Measurements from ENCODE around the gene MTMR12.
"Not testable (repeated sequence)": the region's sequence is repeated elsewhere in the genome, so short reads cannot be mapped to it uniquely, and the experiment has no call there.

MTMR12 gene

DNA sequence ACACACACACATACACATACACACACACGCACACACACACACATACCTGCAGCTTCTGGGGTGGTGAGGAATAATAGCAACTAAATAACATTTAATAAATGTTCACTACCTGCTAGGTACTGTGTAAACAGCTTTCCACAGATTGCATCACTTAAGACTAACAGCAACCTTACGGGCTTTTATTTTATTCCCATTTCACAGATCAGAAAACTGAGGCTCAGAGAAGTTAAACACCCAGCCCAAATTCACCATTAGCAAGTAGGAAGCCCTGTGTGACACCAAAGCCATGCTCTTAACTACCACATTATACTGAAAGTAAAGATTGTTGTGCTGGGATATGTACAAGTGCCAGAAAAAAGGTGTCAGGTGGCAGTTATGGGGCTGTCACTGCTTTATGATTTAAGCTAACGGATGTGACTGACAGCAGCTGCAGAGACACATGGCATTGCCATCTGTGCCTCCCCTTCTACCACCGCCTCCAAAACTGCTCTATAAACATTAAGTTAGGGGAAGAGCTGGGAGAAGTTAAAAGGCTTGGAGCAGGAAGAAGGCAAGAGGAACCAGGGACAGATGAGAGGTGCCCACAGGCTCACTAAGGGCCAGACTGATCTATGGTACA lies 13.6 kb downstream of the MTMR12 start:
- DNase-seq (ENCODE audit: low read depth in 2 of 2) = no peak

GRCh38 chr5:32298059-32298415 lies 14.7 kb downstream of the MTMR12 start:
- DNase-seq (ENCODE audit: low read depth in 2 of 2) = no peak

DNA sequence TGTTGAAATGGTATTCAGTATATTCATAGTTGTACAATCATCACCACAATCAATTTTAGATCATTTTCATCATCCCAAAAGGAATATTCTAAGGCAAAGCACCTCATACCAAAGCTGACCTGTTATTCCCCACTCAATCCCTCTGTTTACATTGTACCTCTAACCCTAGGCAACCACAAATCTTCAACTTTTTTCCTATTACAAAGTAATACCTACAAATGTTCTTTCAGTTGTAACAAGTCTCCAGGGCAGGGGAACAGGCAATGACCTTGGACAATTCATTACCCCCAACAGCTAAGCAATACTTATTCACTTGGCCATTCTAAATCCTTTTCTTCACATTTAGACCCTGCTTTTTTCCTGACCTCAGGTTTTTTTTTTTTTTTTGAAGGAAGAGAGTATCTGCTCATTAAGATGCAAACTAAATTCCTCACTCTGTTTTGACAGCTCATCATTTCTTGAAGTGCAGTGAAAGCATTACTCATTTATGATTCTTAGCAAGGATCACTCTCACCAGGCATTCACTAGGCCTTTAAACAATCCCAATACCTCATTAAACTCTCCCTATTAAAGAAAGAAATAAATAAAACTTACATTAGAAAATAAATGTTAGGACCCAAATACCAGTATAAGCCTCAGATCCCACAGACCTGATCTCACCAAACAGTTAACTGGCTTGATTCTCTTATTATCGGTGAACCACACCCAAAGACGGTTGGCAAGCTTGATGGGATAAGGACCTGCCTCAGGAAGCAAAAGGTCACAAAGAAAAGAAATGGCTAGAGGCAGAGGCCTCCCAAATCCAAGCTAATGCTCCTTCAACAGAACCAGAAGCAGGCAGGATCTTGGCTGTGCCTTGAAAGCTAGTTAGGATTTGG lies 15.3 kb downstream of the MTMR12 start:
- DNase-seq (ENCODE audit: low read depth in 2 of 2) = no peak

GRCh38 chr5:32295966-32296772 lies 16.6 kb downstream of the MTMR12 start:
- DNase-seq (ENCODE audit: low read depth in 2 of 2) = not testable (repeated sequence)

DNA sequence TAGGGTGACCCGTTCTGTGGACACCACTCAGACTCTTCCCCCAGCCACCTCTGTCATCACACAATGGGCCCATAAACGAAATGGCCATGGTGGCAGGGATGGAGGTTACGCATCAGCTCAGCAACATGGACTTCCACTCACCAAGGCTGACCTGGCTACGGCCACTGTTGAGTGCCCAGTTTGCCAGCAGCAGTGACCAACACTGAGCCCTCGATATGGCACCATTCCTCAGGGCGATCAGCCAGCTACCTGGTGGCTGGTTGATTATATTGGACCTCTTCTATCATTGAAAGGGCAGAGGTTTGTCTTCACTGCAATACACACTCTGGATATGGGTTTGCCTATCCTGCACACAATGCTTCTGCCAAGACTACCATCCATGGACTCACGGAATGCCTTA lies 21.1 kb downstream of the MTMR12 start:
- DNase-seq (ENCODE audit: low read depth in 2 of 2) = no peak

GRCh38 chr5:32290922-32291321 lies 21.8 kb downstream of the MTMR12 start:
- no peak for DNase-seq (ENCODE audit: low read depth in 2 of 2)

DNA sequence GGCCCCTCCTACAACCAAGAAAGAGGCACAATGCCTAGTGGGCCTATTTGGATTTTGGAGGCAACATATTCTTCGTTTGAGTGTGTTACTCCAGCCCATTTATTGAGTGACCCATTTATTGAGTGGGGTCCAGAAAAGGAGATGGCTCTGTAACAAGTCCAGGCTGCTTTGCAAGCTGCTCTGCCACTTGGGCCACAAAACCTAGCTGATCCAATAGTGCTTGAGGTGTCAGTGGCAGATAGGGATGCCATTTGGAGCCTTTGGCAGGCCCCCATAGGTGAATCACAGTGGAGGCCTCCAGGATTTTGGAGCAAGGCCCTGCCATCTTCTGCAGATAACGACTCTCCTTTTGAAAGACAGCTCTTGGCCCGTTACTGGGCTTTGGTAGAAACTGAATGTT lies 22.2 kb downstream of the MTMR12 start:
- not testable (repeated sequence) for DNase-seq (ENCODE audit: low read depth in 2 of 2)

GRCh38 chr5:32289986-32290385 lies 22.8 kb downstream of the MTMR12 start:
- DNase-seq (ENCODE audit: low read depth in 2 of 2) = not testable (repeated sequence)

- not testable (repeated sequence) for DNase-seq (ENCODE audit: low read depth in 2 of 2)
Measured at GRCh38 chr5:32288135-32288534, 24.6 kb downstream of the MTMR12 start.

GRCh38 chr5:32287525-32287924 lies 25.2 kb downstream of the MTMR12 start:
- DNase-seq (ENCODE audit: low read depth in 2 of 2) = not testable (repeated sequence)

- no peak for DNase-seq (ENCODE audit: low read depth in 2 of 2)
Measured at GRCh38 chr5:32285510-32286138, 27.1 kb downstream of the MTMR12 start.

DNA sequence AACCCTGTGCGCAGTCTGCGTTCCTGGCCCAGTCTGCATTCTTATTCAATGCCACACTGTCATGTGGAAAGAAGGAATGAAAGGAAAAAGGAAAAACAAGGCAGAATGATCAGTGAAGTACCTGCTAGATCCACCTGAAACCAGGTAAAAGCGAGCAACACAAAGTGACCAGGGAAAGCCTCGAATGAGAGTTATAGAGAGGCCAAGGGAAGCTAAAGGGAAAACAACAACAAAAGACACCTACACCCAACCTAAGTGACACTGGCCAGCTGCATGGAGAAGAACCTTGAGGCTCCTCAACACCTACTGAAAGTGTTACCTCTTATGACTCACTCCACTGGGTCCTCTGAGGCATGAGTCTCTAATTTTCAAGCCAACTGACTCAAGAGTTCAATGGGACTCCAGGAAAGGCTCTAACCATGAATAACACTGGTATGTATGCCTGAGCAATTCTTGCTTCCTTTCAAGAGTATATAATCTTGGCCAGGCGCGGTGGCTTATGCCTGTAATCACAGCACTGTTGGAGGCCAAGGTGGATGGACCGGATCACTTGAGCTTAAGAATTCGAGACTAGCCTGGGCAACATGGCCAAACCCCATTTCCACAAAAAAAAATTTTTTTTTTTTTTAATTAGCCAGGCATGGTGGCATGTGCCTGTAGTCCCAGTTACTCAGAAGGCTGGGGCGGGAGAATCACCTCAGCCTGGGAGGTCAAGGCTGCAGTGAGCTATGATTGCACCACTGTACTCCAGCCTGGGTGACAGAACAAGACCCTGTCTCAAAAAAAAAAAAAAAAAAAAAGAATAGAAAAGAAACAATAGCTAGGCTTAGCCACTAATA lies 29.0 kb downstream of the MTMR12 start:
- DNase-seq (ENCODE audit: low read depth in 2 of 2) = no peak

DNA sequence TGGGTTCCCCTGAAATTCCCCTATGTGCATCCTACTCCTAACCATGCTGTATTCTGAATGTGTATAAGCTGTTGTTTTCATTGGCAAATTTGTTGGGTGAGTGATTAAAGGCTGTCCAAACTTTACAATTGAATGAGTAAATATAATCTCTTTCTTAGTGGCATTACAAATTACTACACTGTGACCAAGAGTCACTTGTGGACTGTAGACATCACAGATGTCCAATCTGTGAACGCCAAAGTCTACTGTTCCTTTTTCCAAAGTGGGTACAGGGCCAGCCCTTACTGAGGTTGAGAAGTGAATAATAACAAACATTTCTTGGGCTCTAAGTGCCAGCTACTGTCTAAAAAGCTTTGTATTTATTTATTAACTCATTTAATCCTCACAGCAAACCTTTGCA lies 29.7 kb downstream of the MTMR12 start:
- DNase-seq (ENCODE audit: low read depth in 2 of 2) = no peak

DNA sequence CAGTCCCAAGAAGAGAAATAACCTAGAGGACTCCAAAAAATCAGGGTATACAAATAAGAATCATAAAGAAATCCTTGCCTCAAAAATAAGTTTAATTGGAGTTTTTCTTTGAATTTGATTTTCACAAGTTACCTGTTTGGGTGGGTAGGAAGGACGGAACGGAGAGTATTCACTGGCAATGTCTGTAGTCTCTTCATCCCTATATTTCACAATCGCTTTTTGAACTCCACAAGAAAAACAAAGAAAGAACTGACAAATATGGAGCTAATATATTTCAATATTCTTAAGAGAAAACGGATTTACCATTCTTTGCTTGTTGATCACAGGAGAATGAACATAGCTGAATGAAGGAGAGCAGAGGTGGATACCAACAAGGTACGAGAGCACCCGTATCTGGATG lies 30.1 kb downstream of the MTMR12 start:
- DNase-seq (ENCODE audit: low read depth in 2 of 2) = no peak

GRCh38 chr5:32281378-32282133 lies 31.2 kb downstream of the MTMR12 start:
- not testable (repeated sequence) for DNase-seq (ENCODE audit: low read depth in 2 of 2)

DNA sequence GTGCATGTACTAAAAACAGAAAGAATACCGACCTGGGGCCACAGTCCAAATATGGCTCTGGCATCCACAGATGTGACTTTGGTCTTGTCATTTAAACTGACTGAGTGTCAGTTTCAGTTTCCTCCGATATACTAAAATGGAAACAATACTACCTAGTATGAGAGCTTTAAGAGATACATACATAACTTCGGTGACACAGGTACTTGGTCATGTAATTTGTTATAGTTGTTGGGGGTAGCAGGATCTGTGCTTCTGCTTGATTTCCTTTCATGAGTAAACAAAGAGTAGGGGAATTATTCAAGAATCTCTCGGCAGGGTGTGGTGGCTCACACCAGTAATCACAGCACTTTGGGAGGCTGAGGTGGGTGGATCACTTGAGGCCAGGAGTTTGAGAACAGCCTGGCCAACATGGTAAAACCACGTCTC lies 32.1 kb downstream of the MTMR12 start:
- peak in 1 of 2 donors; percentile 20 for DNase-seq (ENCODE audit: low read depth in 2 of 2)

DNA sequence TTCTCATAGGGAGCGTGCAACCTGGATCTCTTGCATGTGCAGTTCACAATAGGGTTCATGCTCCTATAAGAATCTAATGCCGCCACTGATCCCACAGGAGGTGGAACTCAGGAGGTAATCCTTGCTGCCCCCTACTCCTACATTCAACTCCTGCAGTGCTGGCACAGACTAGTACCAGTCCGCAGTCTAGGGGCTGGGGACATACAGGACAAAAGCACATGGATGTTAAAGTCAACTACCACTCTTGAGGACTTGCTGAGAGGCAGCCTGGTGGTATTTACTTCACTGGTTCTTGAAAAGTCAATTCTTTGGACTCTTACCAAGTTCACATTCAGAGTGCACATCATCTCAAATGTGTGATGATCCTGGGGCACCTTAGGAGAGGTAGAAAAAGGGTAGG lies 33.0 kb downstream of the MTMR12 start:
- no peak for DNase-seq (ENCODE audit: low read depth in 2 of 2)

DNA sequence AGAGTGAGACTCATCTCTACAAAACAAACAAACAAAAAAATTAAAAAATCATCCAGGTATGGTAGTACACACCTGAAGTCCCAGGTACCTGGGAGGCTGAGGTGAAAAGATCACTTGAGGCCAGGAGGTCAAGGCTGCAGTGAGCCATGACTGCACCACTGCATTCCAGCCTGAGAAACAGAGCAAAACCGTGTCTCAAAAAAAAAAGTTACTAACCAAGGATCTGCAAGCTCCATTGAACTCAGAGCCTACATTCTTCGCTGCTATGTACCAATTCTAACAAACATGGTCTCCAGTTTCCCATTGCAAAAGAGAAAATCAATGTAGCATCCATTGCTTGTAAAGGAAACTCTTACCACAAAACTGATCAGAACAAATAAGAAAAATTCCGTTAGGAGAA lies 33.5 kb downstream of the MTMR12 start:
- DNase-seq (ENCODE audit: low read depth in 2 of 2) = no peak

GRCh38 chr5:32278406-32278805 lies 34.3 kb downstream of the MTMR12 start:
- no peak for DNase-seq (ENCODE audit: low read depth in 2 of 2)

GRCh38 chr5:32277798-32278197 lies 34.9 kb downstream of the MTMR12 start:
- no peak for DNase-seq (ENCODE audit: low read depth in 2 of 2)

Measured in stimulated activated CD4-positive, alpha-beta T cell treated with anti-CD3 and anti-CD28 coated beads, Interleukin-4, amount 100 ng/mL, for 48 hours (primary cell).